C1 segment of cervical spinal cord (tissue), 14 donors: ENCODE data around the gene OLIG2.
A peak's percentile ranks its signal among the peaks of the same experiment; 100 is the strongest.

Experiments used
- DNase-seq, 14 donors: peaks; one replicate each; lab custom pipeline; 2025; lab: John Stamatoyannopoulos, UW

OLIG2 gene

GRCh38 chr21:33032434-33033047, 6.8 kb downstream of the OLIG2 start:
- DNase-seq = no peak

GRCh38 chr21:33033094-33033951, 7.6 kb downstream of the OLIG2 start:
- DNase-seq = no peak

GRCh38 chr21:33033961-33034413, 8.3 kb downstream of the OLIG2 start:
- DNase-seq = no peak

- no peak for DNase-seq
Measured at GRCh38 chr21:33035147-33035546, 9.4 kb downstream of the OLIG2 start.

GRCh38 chr21:33036430-33037162, 10.9 kb downstream of the OLIG2 start:
- peak in 2 of 14 donors; percentile 11 to 55 for DNase-seq

- DNase-seq = no peak
Measured at GRCh38 chr21:33037501-33037900, 11.8 kb downstream of the OLIG2 start.

GRCh38 chr21:33039536-33039935, 13.8 kb downstream of the OLIG2 start:
- peak in 12 of 14 donors; percentile 9 to 84 (median 64) for DNase-seq

- no peak for DNase-seq
Measured at GRCh38 chr21:33040215-33040614, 14.5 kb downstream of the OLIG2 start.

GRCh38 chr21:33041981-33042380, 16.2 kb downstream of the OLIG2 start:
- no peak for DNase-seq

GRCh38 chr21:33042812-33043211, 17.1 kb downstream of the OLIG2 start:
- no peak for DNase-seq

GRCh38 chr21:33046455-33046854, 20.7 kb downstream of the OLIG2 start:
- DNase-seq = no peak

GRCh38 chr21:33047231-33047630, 21.5 kb downstream of the OLIG2 start:
- no peak for DNase-seq

GRCh38 chr21:33051925-33052324, 26.2 kb downstream of the OLIG2 start:
- DNase-seq = peak in 6 of 14 donors; percentile 21 to 33 (median 26)

- DNase-seq = no peak
Measured at GRCh38 chr21:33053951-33054350, 28.2 kb downstream of the OLIG2 start.

- no peak for DNase-seq
Measured at GRCh38 chr21:33055991-33056390, 30.3 kb downstream of the OLIG2 start.

- no peak for DNase-seq
Measured at GRCh38 chr21:33057385-33057940, 31.7 kb downstream of the OLIG2 start.

- DNase-seq = peak in 10 of 14 donors; percentile 29 to 81 (median 46)
Measured at GRCh38 chr21:33058527-33058926, 32.8 kb downstream of the OLIG2 start.

- peak in 2 of 14 donors; percentile 41 to 62 for DNase-seq
Measured at GRCh38 chr21:33058957-33059356, 33.2 kb downstream of the OLIG2 start.

GRCh38 chr21:33059380-33059841, 33.7 kb downstream of the OLIG2 start:
- peak in 6 of 14 donors; percentile 26 to 62 (median 50) for DNase-seq

- DNase-seq = no peak
Measured at GRCh38 chr21:33061233-33061632, 35.5 kb downstream of the OLIG2 start.

- DNase-seq = no peak
Measured at GRCh38 chr21:33063375-33063883, 37.7 kb downstream of the OLIG2 start.
